ENCODE data around the gene CBX4. TPM values are rescaled to one million over a fixed set of nuclear protein-coding genes. Genes with fewer than 3 reads are reported as not detected.

The CBX4 gene
- total and polyA plus RNA-seq, 2 experiments from 2014 or later, result 1.4 to 4.6 TPM

DNA sequence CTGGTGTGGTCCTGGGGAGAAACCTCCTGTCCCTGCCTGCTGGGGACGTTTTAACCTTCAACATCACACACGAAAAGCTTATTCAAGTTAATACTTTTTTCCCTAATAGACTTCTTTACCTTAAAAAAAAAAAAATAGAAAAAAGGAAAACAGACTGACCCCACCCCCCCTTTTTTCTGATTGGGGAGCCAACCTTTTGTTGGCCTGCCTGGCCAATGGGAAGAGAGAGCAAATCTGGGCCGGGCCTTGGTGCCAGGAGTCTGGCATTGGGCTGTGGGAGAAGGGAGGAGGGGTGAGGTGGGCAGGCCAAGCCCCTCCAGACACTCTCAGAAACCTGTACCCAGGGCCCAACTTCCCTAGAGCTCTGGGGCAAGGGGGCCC lies 45.3 kb downstream of the CBX4 start (continued):
- TF ChIP-seq, protein P1, sequence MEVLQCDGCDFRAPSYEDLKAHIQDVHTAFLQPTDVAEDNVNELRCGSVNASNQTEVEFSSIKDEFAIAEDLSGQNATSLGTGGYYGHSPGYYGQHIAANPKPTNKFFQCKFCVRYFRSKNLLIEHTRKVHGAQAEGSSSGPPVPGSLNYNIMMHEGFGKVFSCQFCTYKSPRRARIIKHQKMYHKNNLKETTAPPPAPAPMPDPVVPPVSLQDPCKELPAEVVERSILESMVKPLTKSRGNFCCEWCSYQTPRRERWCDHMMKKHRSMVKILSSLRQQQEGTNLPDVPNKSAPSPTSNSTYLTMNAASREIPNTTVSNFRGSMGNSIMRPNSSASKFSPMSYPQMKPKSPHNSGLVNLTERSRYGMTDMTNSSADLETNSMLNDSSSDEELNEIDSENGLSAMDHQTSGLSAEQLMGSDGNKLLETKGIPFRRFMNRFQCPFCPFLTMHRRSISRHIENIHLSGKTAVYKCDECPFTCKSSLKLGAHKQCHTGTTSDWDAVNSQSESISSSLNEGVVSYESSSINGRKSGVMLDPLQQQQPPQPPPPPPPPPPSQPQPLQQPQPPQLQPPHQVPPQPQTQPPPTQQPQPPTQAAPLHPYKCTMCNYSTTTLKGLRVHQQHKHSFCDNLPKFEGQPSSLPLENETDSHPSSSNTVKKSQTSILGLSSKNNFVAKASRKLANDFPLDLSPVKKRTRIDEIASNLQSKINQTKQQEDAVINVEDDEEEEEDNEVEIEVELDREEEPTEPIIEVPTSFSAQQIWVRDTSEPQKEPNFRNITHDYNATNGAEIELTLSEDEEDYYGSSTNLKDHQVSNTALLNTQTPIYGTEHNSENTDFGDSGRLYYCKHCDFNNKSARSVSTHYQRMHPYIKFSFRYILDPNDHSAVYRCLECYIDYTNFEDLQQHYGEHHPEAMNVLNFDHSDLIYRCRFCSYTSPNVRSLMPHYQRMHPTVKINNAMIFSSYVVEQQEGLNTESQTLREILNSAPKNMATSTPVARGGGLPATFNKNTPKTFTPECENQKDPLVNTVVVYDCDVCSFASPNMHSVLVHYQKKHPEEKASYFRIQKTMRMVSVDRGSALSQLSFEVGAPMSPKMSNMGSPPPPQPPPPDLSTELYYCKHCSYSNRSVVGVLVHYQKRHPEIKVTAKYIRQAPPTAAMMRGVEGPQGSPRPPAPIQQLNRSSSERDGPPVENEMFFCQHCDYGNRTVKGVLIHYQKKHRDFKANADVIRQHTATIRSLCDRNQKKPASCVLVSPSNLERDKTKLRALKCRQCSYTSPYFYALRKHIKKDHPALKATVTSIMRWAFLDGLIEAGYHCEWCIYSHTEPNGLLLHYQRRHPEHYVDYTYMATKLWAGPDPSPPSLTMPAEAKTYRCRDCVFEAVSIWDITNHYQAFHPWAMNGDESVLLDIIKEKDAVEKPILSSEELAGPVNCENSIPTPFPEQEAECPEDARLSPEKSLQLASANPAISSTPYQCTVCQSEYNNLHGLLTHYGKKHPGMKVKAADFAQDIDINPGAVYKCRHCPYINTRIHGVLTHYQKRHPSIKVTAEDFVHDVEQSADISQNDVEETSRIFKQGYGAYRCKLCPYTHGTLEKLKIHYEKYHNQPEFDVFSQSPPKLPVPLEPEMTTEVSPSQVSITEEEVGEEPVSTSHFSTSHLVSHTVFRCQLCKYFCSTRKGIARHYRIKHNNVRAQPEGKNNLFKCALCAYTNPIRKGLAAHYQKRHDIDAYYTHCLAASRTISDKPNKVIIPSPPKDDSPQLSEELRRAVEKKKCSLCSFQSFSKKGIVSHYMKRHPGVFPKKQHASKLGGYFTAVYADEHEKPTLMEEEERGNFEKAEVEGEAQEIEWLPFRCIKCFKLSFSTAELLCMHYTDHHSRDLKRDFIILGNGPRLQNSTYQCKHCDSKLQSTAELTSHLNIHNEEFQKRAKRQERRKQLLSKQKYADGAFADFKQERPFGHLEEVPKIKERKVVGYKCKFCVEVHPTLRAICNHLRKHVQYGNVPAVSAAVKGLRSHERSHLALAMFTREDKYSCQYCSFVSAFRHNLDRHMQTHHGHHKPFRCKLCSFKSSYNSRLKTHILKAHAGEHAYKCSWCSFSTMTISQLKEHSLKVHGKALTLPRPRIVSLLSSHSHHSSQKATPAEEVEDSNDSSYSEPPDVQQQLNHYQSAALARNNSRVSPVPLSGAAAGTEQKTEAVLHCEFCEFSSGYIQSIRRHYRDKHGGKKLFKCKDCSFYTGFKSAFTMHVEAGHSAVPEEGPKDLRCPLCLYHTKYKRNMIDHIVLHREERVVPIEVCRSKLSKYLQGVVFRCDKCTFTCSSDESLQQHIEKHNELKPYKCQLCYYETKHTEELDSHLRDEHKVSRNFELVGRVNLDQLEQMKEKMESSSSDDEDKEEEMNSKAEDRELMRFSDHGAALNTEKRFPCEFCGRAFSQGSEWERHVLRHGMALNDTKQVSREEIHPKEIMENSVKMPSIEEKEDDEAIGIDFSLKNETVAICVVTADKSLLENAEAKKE (CRISPR knock-in tag; IDR thresholded peaks at IDR 0.05), result no peak

DNA sequence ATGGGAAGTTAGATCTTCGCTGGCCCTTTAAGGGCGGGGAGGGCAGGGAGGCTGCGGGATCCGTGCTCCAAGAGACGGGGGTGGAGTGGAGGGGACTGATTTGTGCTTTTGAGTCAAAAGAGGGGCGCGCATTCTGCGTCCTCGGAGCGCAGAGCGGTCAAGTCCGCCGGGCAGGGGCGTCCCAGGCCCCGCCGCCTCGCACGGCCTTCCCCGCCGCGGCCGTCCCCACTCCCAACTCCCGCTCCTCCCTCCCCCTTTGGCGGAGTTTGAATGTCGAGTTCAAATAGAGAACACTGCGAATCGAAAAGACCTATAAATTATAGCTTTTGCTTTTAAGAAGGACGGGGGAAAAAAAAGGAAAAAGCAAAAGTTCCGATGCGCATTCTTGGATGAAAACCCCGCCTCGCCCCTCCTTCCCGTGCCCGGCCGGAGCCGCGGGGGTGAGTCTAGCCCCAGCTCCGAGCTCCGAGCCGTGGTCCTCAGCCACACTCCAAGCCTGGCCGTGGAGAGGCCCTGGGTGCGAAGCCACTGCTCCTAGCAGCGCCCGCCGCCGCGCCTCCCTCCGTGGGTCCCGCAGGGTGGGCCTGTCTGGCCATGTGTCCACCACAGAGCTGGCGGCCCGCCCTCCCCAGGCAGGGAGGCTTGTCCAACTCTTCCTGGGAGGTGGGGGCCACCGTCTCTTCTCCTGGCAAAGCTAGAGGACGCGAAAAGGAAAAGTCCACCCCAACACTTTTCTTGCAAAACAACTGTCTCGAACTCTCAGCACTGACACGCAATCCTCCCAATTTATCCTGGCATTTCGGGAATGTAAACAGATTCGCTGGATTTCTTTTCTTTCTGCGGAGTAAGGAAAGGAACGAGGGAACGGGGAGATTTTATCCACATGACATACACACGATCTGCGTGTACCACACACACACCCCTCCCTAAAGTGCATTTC lies 46.0 kb downstream of the CBX4 start:
- peaks cover 38% of the 10 kb centered on the region for H3K4me1 Mint-ChIP-seq
- Histone ChIP-seq H3F3A (replicated peaks; ENCODE audit: low read depth) (peaks cover 28% of the 10 kb centered on the region), H3K4me2 (peak overlapping the region; percentile 81), H4K20me1 (replicated peaks; ENCODE audit: insufficient read depth) (peaks cover 2% of the 10 kb centered on the region), H2AFZ (peak overlapping the region; percentile 80; the same call in 1 of the 2 replicates), H3K27me3 (ENCODE audit: insufficient read depth) (peaks cover 92% of the 10 kb centered on the region), H3K9me2 (ENCODE audit: insufficient read depth) (no peaks in the 10 kb centered on the region), H3K36me3 (ENCODE audit: insufficient read depth) (no peaks in the 10 kb centered on the region), H3K27ac (ENCODE audit: low read depth) (no peak overlapping the region), H3K4me1 (ENCODE audit: insufficient read depth) (peaks cover 30% of the 10 kb centered on the region), H3K79me2 (replicated peaks; ENCODE audit: insufficient read depth) (no peaks in the 10 kb centered on the region), H3K4me3 (peak overlapping the region; percentile 54)
- H3K27me3 Mint-ChIP-seq (ENCODE audit: insufficient read depth, low read depth, poor library complexity), result peaks cover 94% of the 10 kb centered on the region
- no peaks in the 10 kb centered on the region for H3K9me3 Mint-ChIP-seq
- 0 out of 3 replicates have a peak, but pooled peaks have one; percentile 0 for ATAC-seq
- H3K27ac Mint-ChIP-seq, result no peak overlapping the region
- peak; percentile 66 for DNase-seq (ENCODE audit: low spot score)
- H3K36me3 Mint-ChIP-seq (ENCODE audit: low read depth), result no peaks in the 10 kb centered on the region; the same call in 2 of the 3 replicates
- H3K4me3 Mint-ChIP-seq, result peak overlapping the region; percentile 61
- TF ChIP-seq STAT1 (IDR thresholded peaks at IDR 0.05; ENCODE audit: unreplicated experiment) (no peak), ZNF114 (CRISPR knock-in tag; IDR thresholded peaks at IDR 0.05) (no peak), ZNF331 (CRISPR knock-in tag; IDR thresholded peaks at IDR 0.05; ENCODE audit: low read depth) (no peak), CREB1 (CRISPR knock-in tag; IDR thresholded peaks at IDR 0.05; ENCODE audit: low read depth) (no peak), EZH2 (IDR thresholded peaks at IDR 0.05; ENCODE audit: low read depth, unreplicated experiment) (peak; percentile 99), JUNB (IDR thresholded peaks at IDR 0.05; ENCODE audit: unreplicated experiment) (no peak)
- TF ChIP-seq, protein P2, sequence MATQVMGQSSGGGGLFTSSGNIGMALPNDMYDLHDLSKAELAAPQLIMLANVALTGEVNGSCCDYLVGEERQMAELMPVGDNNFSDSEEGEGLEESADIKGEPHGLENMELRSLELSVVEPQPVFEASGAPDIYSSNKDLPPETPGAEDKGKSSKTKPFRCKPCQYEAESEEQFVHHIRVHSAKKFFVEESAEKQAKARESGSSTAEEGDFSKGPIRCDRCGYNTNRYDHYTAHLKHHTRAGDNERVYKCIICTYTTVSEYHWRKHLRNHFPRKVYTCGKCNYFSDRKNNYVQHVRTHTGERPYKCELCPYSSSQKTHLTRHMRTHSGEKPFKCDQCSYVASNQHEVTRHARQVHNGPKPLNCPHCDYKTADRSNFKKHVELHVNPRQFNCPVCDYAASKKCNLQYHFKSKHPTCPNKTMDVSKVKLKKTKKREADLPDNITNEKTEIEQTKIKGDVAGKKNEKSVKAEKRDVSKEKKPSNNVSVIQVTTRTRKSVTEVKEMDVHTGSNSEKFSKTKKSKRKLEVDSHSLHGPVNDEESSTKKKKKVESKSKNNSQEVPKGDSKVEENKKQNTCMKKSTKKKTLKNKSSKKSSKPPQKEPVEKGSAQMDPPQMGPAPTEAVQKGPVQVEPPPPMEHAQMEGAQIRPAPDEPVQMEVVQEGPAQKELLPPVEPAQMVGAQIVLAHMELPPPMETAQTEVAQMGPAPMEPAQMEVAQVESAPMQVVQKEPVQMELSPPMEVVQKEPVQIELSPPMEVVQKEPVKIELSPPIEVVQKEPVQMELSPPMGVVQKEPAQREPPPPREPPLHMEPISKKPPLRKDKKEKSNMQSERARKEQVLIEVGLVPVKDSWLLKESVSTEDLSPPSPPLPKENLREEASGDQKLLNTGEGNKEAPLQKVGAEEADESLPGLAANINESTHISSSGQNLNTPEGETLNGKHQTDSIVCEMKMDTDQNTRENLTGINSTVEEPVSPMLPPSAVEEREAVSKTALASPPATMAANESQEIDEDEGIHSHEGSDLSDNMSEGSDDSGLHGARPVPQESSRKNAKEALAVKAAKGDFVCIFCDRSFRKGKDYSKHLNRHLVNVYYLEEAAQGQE (IDR thresholded peaks at IDR 0.05; ENCODE audit: unreplicated experiment), result no peak
- TF ChIP-seq, protein P3, sequence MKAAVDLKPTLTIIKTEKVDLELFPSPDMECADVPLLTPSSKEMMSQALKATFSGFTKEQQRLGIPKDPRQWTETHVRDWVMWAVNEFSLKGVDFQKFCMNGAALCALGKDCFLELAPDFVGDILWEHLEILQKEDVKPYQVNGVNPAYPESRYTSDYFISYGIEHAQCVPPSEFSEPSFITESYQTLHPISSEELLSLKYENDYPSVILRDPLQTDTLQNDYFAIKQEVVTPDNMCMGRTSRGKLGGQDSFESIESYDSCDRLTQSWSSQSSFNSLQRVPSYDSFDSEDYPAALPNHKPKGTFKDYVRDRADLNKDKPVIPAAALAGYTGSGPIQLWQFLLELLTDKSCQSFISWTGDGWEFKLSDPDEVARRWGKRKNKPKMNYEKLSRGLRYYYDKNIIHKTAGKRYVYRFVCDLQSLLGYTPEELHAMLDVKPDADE (IDR thresholded peaks at IDR 0.05), result no peak
- TF ChIP-seq, protein P4, sequence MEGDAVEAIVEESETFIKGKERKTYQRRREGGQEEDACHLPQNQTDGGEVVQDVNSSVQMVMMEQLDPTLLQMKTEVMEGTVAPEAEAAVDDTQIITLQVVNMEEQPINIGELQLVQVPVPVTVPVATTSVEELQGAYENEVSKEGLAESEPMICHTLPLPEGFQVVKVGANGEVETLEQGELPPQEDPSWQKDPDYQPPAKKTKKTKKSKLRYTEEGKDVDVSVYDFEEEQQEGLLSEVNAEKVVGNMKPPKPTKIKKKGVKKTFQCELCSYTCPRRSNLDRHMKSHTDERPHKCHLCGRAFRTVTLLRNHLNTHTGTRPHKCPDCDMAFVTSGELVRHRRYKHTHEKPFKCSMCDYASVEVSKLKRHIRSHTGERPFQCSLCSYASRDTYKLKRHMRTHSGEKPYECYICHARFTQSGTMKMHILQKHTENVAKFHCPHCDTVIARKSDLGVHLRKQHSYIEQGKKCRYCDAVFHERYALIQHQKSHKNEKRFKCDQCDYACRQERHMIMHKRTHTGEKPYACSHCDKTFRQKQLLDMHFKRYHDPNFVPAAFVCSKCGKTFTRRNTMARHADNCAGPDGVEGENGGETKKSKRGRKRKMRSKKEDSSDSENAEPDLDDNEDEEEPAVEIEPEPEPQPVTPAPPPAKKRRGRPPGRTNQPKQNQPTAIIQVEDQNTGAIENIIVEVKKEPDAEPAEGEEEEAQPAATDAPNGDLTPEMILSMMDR (conservative IDR thresholded peaks at IDR 0.05; ENCODE audit: low read depth in 2 of 2), result no peak

Data from GM23338 (cell line).